ENCODE measurements around the gene SYT11.

SYT11 gene

GRCh38 chr1:155850345-155850744 lies 9.0 kb upstream of the SYT11 start:
- DNase-seq (ENCODE audit: low read depth): no peak
- no peak for TF ChIP-seq CTCF (conservative IDR thresholded peaks at IDR 0.05; ENCODE audit: control insufficient read depth, insufficient read depth, low read depth, low read length)
- H3K4me3 ChIP-seq (ENCODE audit: control insufficient read depth, low read depth, low read length): no peak overlapping the region

- TF ChIP-seq CTCF (conservative IDR thresholded peaks at IDR 0.05; ENCODE audit: control insufficient read depth, insufficient read depth, low read depth, low read length): no peak
- peak overlapping the region; percentile 96 for H3K4me3 ChIP-seq (ENCODE audit: control insufficient read depth, low read depth, low read length)
- DNase-seq (ENCODE audit: low read depth): no peak
These were observed 3.0 kb upstream of the SYT11 start for GRCh38 chr1:155856257-155856974.

- peak within 1 kb of the TSS; percentile 96 for H3K4me3 ChIP-seq (ENCODE audit: control insufficient read depth, low read depth, low read length)
- no peak for TF ChIP-seq CTCF (conservative IDR thresholded peaks at IDR 0.05; ENCODE audit: control insufficient read depth, insufficient read depth, low read depth, low read length)
- peak; percentile 90 for DNase-seq (ENCODE audit: low read depth)
These were observed 2.1 kb upstream of the SYT11 start, which contains the start of gene GON4L for GRCh38 chr1:155856975-155857930. GON4L (minus strand) TSS chr1:155857214; CDS start chr1:155853780, 3,434 bp downstream.

- peak overlapping the region; percentile 65 for H3K4me3 ChIP-seq (ENCODE audit: control insufficient read depth, low read depth, low read length)
- no peak for TF ChIP-seq CTCF (conservative IDR thresholded peaks at IDR 0.05; ENCODE audit: control insufficient read depth, insufficient read depth, low read depth, low read length)
- DNase-seq (ENCODE audit: low read depth): peak; percentile 78
These were observed 550 bp upstream of the SYT11 start for GRCh38 chr1:155858800-155859233.

- DNase-seq (ENCODE audit: low read depth): peak; percentile 74
- TF ChIP-seq CTCF (conservative IDR thresholded peaks at IDR 0.05; ENCODE audit: control insufficient read depth, insufficient read depth, low read depth, low read length): no peak
- H3K4me3 ChIP-seq (ENCODE audit: control insufficient read depth, low read depth, low read length): peak overlapping the region; percentile 65
These were observed 809 bp downstream of the SYT11 start for GRCh38 chr1:155859881-155860871.

Measured in fibroblast of mammary gland (primary cell).